MM.1S (cell line): Measurements from ENCODE around the gene COLEC11.

ENCODE experiments used
- EZH2 ChIP-seq: fragments of 300-600 bp; sonication (generic); optimal IDR thresholded peaks from 2 replicates; pipeline ENCODE3; 2017; ENCODE audit warnings: low read depth, mild to moderate bottlenecking, antibody characterized with exemption, low read length, mixed read lengths
- TF ChIP-seq, protein P1 (sequence below): fragments of 300-600 bp; sonication (generic); IDR thresholded peaks from 2 replicates; pipeline ENCODE4 v1.5.1; 2016; ENCODE audit warnings: antibody characterized with exemption, low read length, mixed read lengths

DNA sequence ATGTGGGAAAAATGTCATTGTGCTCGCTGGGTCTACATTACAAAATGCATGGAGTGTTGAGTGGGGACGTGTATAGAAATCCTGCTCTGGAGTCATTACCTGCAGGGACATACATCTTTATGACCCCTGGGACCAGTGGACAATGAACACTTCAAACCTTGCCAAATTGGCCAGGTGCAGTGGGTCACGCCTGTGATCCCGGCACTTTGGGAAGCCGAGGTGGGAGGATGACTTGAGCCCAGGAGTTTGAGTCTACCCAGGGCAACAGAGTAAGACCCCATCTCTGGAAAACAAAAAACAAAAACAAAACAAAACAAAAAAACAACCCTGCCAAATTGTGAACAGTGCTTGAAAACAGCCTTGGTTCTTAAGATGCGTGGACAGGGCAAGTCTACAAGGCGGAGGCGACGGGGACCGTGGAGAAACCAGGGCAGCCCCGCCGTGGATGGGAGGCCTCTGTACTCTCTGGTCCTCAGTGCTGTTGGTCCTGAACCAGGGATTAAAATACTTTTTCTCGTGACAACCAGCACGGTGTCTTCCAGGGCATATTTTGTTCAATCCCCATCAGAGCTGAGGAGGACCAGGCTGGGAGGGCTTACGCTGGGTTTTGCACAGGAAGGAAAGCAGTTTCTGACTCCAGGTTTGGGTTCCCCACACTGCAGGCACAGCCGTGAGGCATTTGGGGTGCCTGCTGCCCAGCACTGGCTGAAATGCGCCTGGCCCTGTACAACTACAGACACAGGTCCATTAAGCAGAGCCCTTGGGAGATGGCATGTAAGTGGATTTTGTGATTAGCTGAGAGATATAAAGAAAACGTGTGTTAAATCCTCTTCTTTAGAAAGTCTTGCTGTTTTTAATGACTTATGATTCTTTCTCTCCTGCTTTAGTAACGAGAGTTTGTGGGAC lies 13.7 kb downstream of the COLEC11 start:
- TF ChIP-seq, protein P1, sequence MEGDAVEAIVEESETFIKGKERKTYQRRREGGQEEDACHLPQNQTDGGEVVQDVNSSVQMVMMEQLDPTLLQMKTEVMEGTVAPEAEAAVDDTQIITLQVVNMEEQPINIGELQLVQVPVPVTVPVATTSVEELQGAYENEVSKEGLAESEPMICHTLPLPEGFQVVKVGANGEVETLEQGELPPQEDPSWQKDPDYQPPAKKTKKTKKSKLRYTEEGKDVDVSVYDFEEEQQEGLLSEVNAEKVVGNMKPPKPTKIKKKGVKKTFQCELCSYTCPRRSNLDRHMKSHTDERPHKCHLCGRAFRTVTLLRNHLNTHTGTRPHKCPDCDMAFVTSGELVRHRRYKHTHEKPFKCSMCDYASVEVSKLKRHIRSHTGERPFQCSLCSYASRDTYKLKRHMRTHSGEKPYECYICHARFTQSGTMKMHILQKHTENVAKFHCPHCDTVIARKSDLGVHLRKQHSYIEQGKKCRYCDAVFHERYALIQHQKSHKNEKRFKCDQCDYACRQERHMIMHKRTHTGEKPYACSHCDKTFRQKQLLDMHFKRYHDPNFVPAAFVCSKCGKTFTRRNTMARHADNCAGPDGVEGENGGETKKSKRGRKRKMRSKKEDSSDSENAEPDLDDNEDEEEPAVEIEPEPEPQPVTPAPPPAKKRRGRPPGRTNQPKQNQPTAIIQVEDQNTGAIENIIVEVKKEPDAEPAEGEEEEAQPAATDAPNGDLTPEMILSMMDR = no peak
- TF ChIP-seq EZH2 = no peak
